Activated naive CD4-positive, alpha-beta T cell treated with anti-CD3 and anti-CD28 coated beads, Interleukin-2, amount 50 U/mL, for 24 hours (primary cell): ENCODE results near the gene SELENOP.

Experiments used
- H3K27ac Mint-ChIP-seq: one replicate; pipeline ENCODE4 v1.8.0; 2021; ENCODE audit warnings: mild to moderate bottlenecking, mixed read lengths
- H3K27me3 Mint-ChIP-seq: one replicate; pipeline ENCODE4 v1.8.0; 2021; ENCODE audit warnings: mixed read lengths
- H3K36me3 Mint-ChIP-seq: one replicate; pipeline ENCODE4 v1.8.0; 2021; ENCODE audit warnings: mixed read lengths
- H3K4me1 Mint-ChIP-seq: one replicate; pipeline ENCODE4 v1.8.0; 2021; ENCODE audit warnings: mixed read lengths
- H3K4me3 Mint-ChIP-seq: one replicate; pipeline ENCODE4 v1.8.0; 2021; ENCODE audit warnings: mild to moderate bottlenecking, mixed read lengths
- H3K9me3 Mint-ChIP-seq: one replicate; pipeline ENCODE4 v1.8.0; 2021; ENCODE audit warnings: mixed read lengths

The SELENOP gene

DNA sequence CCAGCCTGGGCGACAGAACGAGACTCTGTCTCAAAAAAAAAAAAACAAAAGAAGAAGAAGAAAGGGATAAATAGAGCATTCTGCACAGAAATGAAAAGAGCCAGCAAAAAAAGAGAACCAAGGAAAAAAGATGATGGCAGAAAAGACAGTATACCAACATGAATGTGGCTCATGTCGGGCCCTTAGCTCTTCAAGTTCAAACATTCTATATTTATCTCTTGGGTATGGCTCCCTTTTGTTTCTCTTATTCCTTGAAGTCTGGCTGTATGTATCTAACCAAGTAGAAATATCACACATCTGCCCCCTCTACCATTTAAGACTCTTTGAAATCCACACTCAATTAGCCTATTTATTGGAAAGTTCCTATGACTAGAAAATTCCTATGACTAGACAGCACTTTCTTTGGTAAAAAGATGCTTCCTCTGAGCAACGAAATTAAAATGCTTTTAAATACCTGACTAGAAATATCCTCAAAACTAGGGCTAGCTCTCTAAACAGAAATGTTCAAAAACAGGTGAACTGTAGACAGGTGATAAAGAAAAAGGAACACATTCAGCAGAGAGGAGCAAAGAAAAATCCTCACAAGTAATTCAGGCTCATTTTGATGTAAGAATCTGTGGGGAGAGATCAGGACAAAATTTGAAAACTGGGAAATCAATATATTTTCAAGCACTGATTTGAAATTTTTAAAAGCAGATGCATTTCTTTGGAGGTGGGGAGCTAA lies 2.6 kb downstream of the SELENOP start:
- Mint-ChIP-seq H3K27me3 (no peaks in the 10 kb centered on the region), H3K4me3 (no peak overlapping the region), H3K36me3 (no peaks in the 10 kb centered on the region), H3K4me1 (peaks cover 5% of the 10 kb centered on the region), H3K9me3 (no peaks in the 10 kb centered on the region), H3K27ac (no peak overlapping the region)

DNA sequence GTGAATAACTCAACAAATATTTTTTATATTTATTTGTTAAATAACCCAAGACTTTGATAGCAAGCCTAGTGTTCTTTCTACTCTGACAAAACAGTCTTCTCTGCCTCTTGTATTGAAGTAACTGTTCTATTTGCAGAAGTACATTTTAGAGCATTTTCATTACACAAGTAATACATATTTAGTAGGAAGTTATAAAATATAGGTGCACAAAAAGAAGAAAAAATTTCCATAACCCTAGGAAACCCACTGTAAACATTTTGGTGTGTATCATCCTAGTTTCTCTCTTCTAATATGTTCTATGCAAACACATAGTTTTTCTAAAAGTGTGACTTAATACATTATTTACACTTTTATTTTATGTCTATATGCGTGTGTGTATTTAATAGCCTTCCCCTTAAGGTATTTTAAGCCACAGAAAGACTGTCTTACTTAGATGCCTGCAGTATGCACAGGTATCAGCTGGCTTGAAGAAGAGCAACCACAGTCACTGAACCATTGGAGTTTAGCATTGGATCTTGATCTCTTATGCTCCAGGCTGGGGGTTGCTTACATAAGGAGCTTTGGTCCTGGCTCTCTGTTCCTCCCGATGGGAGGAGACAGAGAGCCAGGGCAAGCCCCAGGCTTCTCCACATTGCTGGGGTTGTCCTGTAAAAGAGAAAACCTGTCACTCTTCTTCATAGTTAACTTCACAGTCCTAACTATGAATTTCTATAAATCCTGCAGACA lies 3.8 kb downstream of the SELENOP start:
- Mint-ChIP-seq H3K27ac (no peak overlapping the region), H3K9me3 (no peaks in the 10 kb centered on the region), H3K4me3 (no peak overlapping the region), H3K36me3 (no peaks in the 10 kb centered on the region), H3K27me3 (no peaks in the 10 kb centered on the region), H3K4me1 (peaks cover 5% of the 10 kb centered on the region)

DNA sequence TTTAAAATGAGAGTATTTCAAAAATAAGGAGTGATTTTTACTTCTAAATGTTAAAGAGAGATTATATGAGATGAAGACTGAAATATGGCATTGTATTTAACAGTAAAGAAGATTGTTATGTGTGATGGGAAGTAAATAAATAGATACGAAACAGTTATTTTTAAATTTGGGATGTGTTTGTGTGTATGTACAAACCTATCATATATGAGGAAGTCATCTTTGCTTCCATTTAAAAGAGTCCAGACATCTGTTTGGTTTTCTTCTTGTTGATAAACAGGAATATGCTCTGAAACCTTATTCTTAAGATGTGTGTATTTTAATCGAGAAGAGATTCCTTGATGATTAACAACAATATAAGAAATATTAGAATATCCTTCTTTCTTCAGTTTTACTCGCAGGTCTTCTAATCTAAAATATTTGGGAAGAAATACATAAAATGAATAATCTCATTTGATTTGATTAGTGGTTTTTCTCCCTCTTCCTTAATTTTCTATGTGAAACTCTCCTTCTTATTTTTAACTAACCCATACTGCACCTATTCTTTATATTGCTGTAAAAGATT lies 4.9 kb downstream of the SELENOP start:
- Mint-ChIP-seq H3K9me3 (no peaks in the 10 kb centered on the region), H3K36me3 (no peaks in the 10 kb centered on the region), H3K4me1 (peaks cover 3% of the 10 kb centered on the region), H3K27me3 (no peaks in the 10 kb centered on the region), H3K4me3 (no peak overlapping the region), H3K27ac (no peak overlapping the region)

DNA sequence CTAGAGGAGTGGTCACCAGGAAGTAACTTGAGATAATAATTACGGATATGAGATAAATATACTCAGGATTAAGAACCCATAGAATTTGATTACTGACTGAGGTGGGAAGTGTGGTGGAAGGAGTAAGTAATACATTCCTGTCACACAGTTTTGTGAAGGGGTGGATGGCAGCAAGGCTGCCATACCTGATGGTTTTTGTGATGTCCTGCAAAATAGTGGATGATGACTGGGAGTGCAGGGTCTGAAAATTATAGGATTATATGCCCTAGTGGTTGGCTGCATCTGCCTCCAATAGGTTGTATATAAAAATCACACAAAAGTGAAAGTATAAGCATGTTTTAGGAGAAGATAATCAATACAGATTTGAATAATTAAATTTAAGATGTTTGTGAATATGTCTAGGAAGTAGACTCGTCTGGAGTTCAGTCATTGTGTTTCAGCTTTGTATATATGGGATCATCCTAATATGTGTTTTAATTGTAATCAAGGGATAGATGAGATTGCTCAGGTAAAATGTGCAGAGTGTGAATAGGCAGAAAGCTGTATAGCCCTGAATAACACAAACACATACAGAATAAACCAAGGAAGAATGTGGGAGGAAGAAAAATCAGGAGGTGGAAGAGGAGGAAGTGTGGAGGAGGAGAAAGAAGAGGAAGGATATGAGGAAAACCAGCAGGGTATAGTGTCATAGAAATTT lies 5.5 kb downstream of the SELENOP start:
- no peaks in the 10 kb centered on the region for H3K9me3 Mint-ChIP-seq
- H3K27me3 Mint-ChIP-seq = no peaks in the 10 kb centered on the region
- H3K4me1 Mint-ChIP-seq = no peaks in the 10 kb centered on the region
- H3K36me3 Mint-ChIP-seq = no peaks in the 10 kb centered on the region
- H3K4me3 Mint-ChIP-seq = no peak overlapping the region
- no peak overlapping the region for H3K27ac Mint-ChIP-seq

DNA sequence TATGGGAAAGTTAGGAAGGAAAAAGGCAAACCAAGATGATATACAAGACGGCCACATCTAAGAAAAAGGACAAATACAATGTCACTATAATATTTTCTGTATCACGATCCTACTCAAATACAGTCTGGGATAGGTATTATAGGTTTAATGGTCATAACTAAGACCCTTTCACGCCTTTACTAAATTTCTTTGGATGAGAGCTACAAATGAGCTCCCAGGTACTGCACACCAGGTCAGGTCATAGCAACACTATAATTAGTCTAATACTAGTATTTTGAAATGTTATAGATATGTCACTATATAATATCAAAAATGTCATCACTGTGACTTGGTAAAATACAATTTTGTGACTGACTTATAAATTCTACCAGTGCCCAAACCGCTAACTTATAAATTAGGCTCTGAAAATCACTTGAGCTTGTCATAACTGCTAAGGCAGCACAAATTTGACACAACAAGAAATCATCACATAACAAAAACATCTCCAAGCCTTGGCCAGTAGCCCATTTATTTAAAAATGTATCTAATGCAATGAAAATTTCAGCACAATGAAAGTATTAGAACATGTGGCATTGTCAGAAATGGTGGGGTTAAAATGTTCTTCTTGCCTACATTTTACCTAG lies 6.9 kb downstream of the SELENOP start:
- no peak overlapping the region for H3K4me3 Mint-ChIP-seq
- H3K27me3 Mint-ChIP-seq = no peaks in the 10 kb centered on the region
- H3K36me3 Mint-ChIP-seq = no peaks in the 10 kb centered on the region
- H3K9me3 Mint-ChIP-seq = no peaks in the 10 kb centered on the region
- no peak overlapping the region for H3K27ac Mint-ChIP-seq
- H3K4me1 Mint-ChIP-seq = no peaks in the 10 kb centered on the region

DNA sequence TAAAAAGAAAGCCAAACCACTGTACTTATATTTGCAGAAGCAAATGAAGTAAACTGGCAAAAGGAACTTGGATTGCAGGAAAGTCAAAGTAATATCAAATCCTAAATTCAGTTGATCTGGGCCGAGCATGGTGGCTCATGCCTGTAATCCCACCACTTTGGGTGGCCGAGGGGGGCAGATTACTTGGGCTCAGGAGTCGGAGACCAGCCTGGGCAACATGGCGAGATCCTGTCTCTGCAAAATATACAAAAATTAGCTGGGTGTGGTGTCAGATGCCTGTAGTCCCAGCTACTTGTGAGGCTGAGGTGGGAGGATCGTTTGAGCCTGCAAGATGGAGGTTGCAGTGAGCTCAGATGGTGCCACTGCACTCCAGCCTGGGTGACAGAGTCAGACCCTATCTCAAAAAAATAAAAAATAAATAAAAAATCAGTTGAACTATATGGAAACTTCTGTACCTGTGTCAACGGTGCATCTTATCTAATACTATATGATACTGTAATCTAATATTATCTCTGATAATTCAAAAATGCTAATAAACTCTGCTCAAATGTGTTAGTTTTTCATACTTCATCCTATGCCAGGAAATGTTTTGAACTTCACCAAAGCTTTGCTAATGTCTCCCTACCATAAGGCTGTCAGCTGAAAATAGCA lies 10.1 kb downstream of the SELENOP start:
- Mint-ChIP-seq H3K27ac (no peak overlapping the region), H3K4me3 (no peak overlapping the region), H3K36me3 (peaks cover 9% of the 10 kb centered on the region), H3K27me3 (no peaks in the 10 kb centered on the region), H3K4me1 (no peaks in the 10 kb centered on the region), H3K9me3 (no peaks in the 10 kb centered on the region)

DNA sequence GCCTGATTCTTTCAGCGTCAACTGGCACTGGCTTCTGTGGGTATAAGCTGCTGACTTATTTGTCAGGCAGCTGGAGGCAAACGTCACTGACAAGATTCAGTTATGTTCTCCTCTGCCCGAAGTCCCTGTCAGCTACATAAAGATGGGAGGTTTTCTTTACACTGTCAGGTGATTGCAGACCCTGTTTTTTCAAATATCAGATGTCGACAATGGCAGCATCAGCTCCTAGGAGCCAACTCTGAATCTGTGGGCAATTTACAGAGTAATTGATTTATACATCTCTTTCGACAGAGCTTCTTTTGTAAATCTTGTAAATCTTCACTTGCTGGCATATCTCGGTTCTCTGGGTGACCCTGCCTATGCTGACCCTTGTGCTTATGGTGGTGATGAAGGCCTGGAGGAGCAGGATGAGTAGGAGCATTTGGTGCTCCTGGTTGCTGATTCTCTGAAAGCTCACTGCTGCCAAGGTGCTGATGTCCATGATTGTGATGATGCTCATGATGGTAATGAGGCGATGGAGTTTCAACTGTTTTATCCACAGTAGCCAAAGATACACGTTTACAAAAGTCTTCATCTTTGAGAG lies 10.9 kb downstream of the SELENOP start:
- Mint-ChIP-seq H3K36me3 (peaks cover 9% of the 10 kb centered on the region), H3K27me3 (no peaks in the 10 kb centered on the region), H3K4me3 (no peak overlapping the region), H3K27ac (no peak overlapping the region), H3K9me3 (no peaks in the 10 kb centered on the region), H3K4me1 (no peaks in the 10 kb centered on the region)

DNA sequence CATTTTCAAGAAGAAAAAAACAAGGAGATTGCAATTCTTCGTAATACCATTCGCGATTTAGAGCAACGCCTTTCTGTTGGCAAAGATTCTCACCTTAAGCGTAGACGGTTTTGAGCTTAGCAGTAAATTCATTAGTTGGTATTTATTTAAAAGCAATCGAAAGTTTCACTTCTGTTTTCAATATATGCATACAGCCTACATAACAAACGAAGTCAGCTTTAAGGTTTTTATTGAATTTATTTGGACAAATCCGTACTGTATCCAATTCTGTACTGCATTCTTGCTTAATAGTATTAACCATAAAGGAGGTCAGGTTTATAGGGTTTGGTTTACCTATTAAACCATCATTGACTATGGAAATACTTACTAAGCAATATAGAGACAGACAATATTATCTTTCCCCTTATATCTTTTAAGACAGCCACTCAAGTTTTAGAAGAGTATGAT lies 12.0 kb downstream of the SELENOP start:
- H3K9me3 Mint-ChIP-seq = no peaks in the 10 kb centered on the region
- H3K27ac Mint-ChIP-seq = no peak overlapping the region
- H3K4me3 Mint-ChIP-seq = no peak overlapping the region

DNA sequence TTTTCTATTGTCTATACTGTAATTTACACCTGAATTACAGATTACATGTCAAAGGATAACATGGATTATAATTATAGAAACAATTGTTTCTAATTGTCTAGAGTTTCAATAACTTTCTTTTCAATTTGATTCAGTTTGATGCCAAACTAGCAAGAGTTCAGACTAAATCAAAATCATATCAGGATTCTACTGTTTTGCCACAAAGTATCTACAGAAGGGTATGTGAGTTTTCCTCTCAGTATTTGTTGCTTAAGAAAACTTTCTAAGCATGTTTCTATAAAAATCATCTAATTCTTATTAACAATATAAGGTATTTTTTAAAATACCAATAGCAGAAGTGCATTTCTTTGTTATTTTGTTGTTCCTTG lies 12.5 kb downstream of the SELENOP start:
- H3K27ac Mint-ChIP-seq = no peak overlapping the region
- H3K36me3 Mint-ChIP-seq = peaks cover 14% of the 10 kb centered on the region
- no peaks in the 10 kb centered on the region for H3K27me3 Mint-ChIP-seq
- no peaks in the 10 kb centered on the region for H3K4me1 Mint-ChIP-seq
- H3K4me3 Mint-ChIP-seq = no peak overlapping the region
- H3K9me3 Mint-ChIP-seq = no peaks in the 10 kb centered on the region

More for the DNA sequence above, 12.0 kb downstream of the SELENOP start:
- Mint-ChIP-seq H3K27me3 (no peaks in the 10 kb centered on the region), H3K36me3 (peaks cover 10% of the 10 kb centered on the region), H3K4me1 (no peaks in the 10 kb centered on the region)

DNA sequence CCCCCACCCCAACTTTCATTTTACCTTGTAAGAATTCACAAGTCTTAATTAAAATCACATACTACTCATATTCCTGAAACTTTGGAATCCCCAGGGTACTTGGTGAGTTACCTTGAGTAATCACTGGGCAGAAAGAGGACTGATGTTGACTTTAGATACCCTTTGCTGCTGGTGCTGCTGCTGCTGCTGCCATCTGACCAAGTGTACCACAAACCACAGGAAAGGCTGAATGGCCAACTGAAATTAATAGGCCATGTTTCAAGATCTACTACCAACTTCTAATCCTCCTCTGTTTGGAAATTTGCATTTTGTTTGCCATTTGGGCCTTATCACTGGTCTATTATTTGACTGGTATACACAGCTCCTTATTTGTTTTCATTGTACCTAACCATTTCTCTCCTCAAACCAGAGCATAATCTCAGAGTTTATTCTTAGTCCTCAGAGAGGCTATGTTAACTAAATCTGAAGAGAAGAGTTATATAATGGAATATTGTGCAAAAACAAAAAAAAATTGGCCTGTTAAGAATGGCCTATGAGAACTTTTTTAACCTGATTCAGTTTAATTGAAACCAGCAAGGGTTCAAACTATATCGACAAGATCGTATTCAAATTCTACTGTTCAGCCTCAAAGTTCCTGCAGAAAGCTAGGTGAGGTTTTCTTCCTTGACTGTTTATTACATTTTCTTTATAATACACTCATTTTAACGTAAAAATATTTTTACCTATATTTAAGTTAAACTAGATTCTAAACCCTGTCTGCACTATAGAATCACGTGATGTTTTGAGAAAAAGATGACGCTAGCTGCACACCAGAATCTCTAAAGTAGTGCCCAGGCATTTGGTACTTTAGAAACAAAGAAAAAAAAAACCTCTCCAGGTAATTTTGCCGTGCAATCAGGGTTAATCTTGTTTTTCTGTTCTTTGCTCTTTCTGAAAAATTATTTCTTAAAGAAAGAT lies 13.1 kb downstream of the SELENOP start:
- no peak overlapping the region for H3K27ac Mint-ChIP-seq
- H3K4me1 Mint-ChIP-seq = no peaks in the 10 kb centered on the region
- no peaks in the 10 kb centered on the region for H3K9me3 Mint-ChIP-seq
- no peaks in the 10 kb centered on the region for H3K27me3 Mint-ChIP-seq
- H3K36me3 Mint-ChIP-seq = peaks cover 18% of the 10 kb centered on the region
- no peak overlapping the region for H3K4me3 Mint-ChIP-seq

DNA sequence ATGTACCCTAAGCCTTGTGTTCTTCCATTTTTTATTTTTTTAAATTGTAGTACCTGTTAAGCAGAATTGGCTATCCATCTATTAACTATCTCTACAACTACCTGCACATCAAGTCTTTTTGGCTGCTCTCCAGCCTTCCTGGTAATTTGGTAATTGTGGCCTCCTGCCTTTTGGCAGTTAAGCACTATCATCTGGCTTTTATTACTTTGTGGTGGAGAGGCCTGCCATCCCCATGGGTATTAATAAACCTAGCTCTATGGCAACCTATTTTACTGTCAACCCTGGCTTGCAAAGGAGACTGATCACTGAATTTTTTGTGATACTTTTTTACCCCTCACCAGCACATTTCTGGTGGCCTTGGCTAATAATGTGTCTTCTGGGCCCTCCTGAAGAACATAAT lies 20.5 kb downstream of the SELENOP start:
- no peak overlapping the region for H3K4me3 Mint-ChIP-seq
- peaks cover 3% of the 10 kb centered on the region for H3K27me3 Mint-ChIP-seq
- H3K36me3 Mint-ChIP-seq = peaks cover 26% of the 10 kb centered on the region
- peaks cover 18% of the 10 kb centered on the region for H3K9me3 Mint-ChIP-seq
- H3K27ac Mint-ChIP-seq = no peak overlapping the region
- H3K4me1 Mint-ChIP-seq = no peaks in the 10 kb centered on the region

DNA sequence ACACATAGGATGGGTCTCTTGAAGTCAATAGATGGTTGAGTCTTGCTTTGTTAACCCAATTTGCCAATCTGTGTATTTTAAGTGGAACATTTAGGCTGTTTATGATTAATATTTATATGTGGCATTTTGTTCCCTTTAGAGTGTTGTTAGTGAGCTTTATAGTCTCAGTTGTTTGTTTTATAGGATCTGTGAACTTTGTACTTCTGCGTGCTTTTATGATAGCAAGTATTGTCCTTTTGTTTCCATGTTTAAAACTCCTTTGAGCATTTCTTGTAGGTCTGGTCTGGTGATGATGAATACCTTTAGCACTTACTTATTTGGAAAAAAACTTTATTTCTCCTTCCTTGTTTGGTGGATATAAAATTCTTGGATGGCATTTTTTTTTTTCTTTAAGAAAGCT lies 23.8 kb downstream of the SELENOP start:
- H3K27me3 Mint-ChIP-seq = peaks cover 3% of the 10 kb centered on the region
- no peak overlapping the region for H3K4me3 Mint-ChIP-seq
- peaks cover 25% of the 10 kb centered on the region for H3K36me3 Mint-ChIP-seq
- no peaks in the 10 kb centered on the region for H3K4me1 Mint-ChIP-seq
- no peak overlapping the region for H3K27ac Mint-ChIP-seq
- H3K9me3 Mint-ChIP-seq = peaks cover 23% of the 10 kb centered on the region

DNA sequence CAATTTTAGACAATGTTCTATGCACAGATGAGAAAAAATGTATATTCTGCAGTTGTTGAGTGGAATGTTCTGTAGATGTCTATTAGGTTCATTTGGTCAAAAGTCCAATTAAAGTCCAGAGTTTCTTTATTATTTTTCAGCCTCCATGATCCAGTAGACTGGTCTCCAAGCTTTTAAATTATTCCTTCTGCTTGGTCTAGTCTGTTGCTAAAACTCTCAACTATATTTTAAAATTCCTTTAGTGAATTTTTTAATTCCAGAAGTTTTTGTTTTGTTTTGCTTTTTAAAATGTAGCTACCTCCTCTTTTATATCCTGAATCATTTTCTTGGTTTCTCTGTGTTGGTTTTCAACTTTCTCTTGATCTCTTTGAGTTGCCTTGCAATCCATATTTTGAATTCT lies 24.6 kb downstream of the SELENOP start:
- Mint-ChIP-seq H3K27ac (peak overlapping the region; percentile 24), H3K4me1 (no peaks in the 10 kb centered on the region), H3K27me3 (peaks cover 4% of the 10 kb centered on the region), H3K36me3 (peaks cover 25% of the 10 kb centered on the region), H3K9me3 (peaks cover 23% of the 10 kb centered on the region), H3K4me3 (no peak overlapping the region)

DNA sequence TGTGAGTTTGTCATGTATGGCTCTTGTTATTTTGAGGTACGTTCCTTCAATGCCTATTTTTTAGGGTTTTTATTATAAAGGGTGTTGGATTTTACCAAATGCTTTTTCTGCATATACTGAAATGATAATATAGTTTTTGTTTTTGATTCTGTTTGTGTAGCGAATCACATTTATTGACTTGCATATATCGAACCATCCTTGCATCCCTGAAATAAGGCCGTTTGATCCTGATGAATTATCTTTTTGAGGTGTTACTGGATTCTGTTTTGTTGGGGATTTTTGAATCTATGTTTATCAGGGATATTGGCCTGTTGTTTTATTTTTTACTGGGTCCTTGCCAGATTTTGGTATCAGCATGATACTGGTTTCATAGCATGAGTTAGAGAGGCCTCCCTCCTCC lies 25.9 kb downstream of the SELENOP start:
- H3K27me3 Mint-ChIP-seq = peaks cover 4% of the 10 kb centered on the region
- no peak overlapping the region for H3K27ac Mint-ChIP-seq
- H3K4me1 Mint-ChIP-seq = no peaks in the 10 kb centered on the region
- H3K9me3 Mint-ChIP-seq = peaks cover 23% of the 10 kb centered on the region
- no peak overlapping the region for H3K4me3 Mint-ChIP-seq
- peaks cover 25% of the 10 kb centered on the region for H3K36me3 Mint-ChIP-seq
